ENCODE results near the gene IRF3.
"Not testable (repeated sequence)": the region's sequence is repeated elsewhere in the genome, so short reads cannot be mapped to it uniquely, and the experiment has no call there.

Gene IRF3

DNA sequence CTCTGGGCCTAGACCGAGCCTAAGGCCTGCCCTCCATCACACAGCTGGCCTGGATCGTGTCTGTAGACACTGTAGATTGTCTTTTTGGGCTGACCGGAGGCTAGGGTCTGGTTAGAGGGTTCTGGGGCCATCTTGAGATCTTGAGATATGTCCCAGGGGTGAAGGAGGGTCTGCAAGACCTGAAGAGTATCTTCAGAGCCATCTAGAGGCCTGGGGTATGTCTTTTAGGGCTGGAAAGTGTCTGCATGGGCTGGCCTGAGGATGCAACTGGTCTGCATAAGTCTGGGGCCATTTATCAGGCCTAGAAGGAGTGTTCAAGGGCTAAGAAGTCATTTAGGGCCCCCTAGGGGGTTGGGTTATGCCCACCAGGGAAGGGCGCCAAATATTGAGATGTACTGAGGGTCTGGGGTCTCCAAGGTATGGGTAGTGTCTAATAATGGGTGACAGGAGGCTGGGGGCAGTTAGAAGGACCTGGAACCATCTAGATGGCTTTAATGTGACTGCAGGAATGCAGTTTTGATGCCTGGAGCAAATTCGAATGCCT is 23.1 kb downstream of the IRF3 start:
- no peak for DNase-seq

DNA sequence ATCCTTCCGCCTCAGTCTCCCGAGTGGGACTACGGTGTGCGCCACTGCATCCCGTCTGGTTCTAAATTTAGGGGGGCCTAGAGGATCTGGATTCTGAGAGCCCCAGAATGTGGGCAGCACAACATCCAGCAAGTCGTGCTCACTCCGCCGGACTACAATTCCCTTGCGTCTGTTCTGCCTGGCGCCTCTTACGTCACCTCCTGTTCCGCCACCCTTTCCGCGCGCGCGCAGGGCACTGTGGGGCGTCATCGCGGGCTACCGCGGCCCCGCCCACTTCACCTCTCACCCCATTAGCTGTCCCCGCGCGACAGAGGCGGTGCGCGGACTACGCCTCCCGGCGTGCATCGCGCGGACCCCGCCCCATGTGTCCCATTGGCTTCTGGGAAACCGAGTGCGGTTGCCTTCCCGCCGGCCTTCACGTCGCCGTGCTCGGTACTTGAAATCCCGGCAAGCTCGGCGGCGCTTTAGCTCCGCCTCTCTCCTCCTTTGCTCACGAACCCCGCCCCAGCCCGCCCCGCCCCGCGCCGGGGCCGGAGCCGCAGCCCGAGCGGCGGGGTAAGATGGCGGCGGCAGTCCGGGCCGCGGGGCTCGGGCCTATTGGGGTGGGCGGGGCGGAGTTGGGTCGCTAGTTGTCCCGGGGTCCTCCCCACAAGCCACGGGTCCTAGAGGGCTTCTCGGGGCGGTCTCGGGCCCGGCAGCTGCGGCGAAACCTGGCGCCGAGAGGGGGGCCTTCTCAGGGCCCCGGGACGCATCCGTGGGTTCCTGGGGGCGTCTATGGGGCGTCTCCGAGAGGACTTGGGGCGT is 23.8 kb downstream of the IRF3 start, which contains the start of gene SCAF1:
TSS of gene SCAF1 (plus strand) at position 522 of the 804 bp plus-strand sequence. CDS start 2,818 bp downstream, outside the sequence.
- peak; percentile 96 to 98 for DNase-seq

- DNase-seq: peak; percentile 99
These were observed 25.4 kb downstream of the IRF3 start, which contains the start of gene RRAS for GRCh38 chr19:49640113-49640898. Gene RRAS, minus strand, starts transcription at chr19:49640143. Its CDS starts 45 bp downstream, at chr19:49640098.

- DNase-seq: no peak
These were observed 26.1 kb downstream of the IRF3 start for GRCh38 chr19:49639401-49640112.

- no peak for DNase-seq
These were observed 27.6 kb downstream of the IRF3 start for GRCh38 chr19:49637821-49638738.

DNA sequence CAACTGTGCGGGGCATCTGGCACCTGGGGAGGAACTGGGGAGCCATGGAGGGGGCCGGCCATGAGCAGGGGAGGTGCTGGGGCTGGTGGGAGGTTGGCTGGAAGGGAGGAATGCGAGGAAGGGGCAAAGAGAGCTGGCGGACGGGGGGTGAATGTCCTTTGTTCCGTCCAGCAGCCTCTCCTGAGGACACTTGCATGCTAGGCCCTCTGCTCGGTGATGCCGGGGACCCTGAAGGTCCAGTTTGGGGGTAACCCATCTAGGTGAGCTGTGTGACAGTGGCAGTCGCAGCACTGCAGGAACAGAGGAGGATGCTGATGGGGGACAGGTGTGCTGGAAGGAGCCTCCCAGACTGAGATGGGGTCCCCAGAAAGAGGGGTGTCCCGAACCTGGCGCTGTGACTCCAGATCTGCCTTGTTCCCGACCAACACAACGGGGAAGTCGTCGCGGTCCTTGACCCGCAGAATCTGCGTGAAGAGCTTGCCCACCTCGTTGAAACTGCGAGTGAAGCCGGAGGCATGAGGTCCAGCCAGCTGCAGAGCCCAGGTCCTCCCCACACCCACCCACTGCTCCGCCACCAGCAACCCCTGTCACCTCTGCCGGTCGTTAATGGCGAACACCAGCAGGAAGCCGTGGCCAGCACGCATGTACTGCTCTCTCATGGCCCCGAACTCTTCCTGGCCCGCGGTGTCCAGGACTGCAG is 29.3 kb downstream of the IRF3 start:
- no peak for DNase-seq

- no peak for DNase-seq
These were observed 30.0 kb downstream of the IRF3 start for GRCh38 chr19:49635530-49636232.

DNA sequence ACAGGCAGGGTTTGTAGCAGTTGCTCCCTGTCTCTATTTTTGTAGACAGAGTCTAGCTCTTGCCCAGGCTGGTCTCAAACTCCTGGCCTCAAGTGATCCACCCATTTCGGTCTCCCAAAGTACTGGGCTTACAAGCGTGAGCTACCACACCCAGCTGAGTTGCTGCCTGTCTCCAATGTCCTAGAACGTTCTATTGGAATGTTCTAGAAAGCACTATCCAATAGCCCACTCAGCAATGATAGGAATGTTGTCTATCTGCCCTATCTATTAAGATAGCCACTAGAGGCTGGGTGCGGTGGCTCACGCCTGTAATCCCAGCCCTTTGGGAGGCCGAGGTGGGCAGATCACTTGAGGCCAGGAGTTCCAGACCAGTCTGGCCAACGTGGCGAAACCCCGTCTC is 32.4 kb downstream of the IRF3 start:
- DNase-seq: not testable (repeated sequence)

DNA sequence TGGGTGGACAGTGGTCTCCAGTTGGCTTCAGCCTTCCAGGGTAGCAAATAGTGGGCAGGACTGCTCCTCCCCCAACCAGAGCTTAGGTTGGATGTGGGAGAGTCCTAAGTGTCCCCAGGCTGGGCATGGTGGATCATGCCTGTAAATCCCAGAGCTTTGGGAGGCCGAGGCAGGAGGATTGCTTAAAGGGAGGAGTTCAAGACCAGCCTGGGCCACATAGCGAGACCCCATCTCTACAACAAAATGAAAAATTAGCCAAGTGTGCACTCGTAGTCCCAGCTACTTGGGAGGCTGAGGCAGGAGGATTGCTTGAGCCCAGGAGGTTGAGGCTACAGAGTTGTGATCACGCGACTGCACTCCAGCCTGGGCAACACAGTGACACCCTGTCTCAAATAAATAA is 33.1 kb downstream of the IRF3 start:
- no peak for DNase-seq

GRCh38 chr19:49631610-49632192 is 34.0 kb downstream of the IRF3 start:
- DNase-seq: no peak

- DNase-seq: no peak
These were observed 34.6 kb downstream of the IRF3 start for GRCh38 chr19:49631014-49631588.

DNA sequence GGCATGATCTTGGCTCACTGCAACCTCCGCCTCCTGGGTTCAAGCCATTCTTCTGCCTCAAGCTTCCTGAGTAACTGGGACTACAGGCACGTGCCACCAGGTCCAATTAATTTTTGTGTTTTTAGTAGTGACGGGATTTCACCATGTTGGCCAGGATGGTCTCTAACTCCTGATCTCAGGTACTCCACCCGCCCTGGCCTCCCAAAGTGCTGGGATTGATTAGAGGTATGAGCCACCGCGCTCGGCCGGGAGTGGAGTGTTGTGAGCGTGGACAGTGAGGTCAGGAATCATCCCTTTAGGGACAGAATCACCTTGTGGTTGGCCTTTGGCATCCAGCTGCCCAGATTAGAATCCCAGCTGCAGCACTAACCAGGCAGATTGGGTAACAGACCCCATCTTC is 36.0 kb downstream of the IRF3 start:
- no peak for DNase-seq

GRCh38 chr19:49626226-49626625 is 39.4 kb downstream of the IRF3 start:
- DNase-seq: no peak

- no peak for DNase-seq
These were observed 40.4 kb downstream of the IRF3 start for GRCh38 chr19:49624967-49625910.

- DNase-seq: not testable (repeated sequence)
These were observed 47.8 kb downstream of the IRF3 start for GRCh38 chr19:49617860-49618259.

GRCh38 chr19:49616945-49617344 is 48.7 kb downstream of the IRF3 start:
- no peak for DNase-seq

GRCh38 chr19:49616532-49616931 is 49.1 kb downstream of the IRF3 start:
- DNase-seq: no peak

GRCh38 chr19:49615861-49616260 is 49.8 kb downstream of the IRF3 start:
- no peak for DNase-seq

All from AML-193 (cell line).